Pancreas (tissue), 10 donors: ENCODE measurements around the gene INPP5F. TPM values are rescaled to one million over a fixed set of nuclear protein-coding genes. Genes with fewer than 3 reads are reported as not detected.

Experiments used
- ATAC-seq, 4 donors: fragments of 200-7000 bp; cut with Tn5 transposase; one replicate each; pipeline versions ENCODE4 v1.8.0 to v1.9.1; 2020; ENCODE audit warnings: mild to moderate bottlenecking in 4 of 4, moderate library complexity in 4 of 4
- DNase-seq, 6 donors: peaks; one replicate each; pipeline ENCODE4 v3.0.0-alpha.2; 2020
- FAIRE-seq: peaks from 2 replicates; lab custom pipeline; 2012; peaks lifted over from hg19 to GRCh38; lab: Jason Lieb, UNC
- H3K27ac ChIP-seq, 4 donors: fragments of 200-600 bp; sonication (generic); 1 replicate in 3 of 4; 2 replicates in 1 of 4; pipeline versions ENCODE4 v1.5.0 to v1.8.0; 2020
- H3K27me3 ChIP-seq, 4 donors: fragments of 200-600 bp; one replicate each; pipeline ENCODE4 v1.8.0; 2021
- H3K36me3 ChIP-seq, 3 donors: fragments of 200-600 bp; sonication (generic) in 1 of 3; one replicate each; pipeline versions ENCODE4 v1.5.0 to v1.8.0; 2020 to 2021
- H3K4me1 ChIP-seq, 3 donors: fragments of 200-600 bp; one replicate each; pipeline ENCODE4 v1.8.0; 2021
- H3K4me3 ChIP-seq, 4 donors: fragments of 200-600 bp; sonication (generic) in 2 of 4; one replicate each; pipeline versions ENCODE4 v1.5.0 to v1.8.0; 2020 to 2021
- H3K9me3 ChIP-seq, 4 donors: fragments of 200-600 bp; one replicate each; pipeline ENCODE4 v1.8.0; 2021
- WGBS, 2 donors: extraction: QIAGEN DNeasy Blood & Tissue Kit; methylation state at CpG; one replicate each; pipeline ENCODE4 v1.1.7; 2013; 5-methylcytosine and 5-hydroxymethylcytosine counted together
- intact Hi-C, 3 donors: fragments of 100-400 bp; cut with DNase I; formaldehyde crosslinking; loops; one replicate each; pipeline versions ENCODE4 v1.11.1 to v1.14.2; 2022
- polyA plus RNA-seq, 2 donors: library from polyadenylated mRNA; stranded (reverse); fragments of 200-250 nt; gene quantifications; one replicate each; pipeline ENCODE4 v1.2.3, GENCODE V29; 2013
- total RNA-seq, 6 donors: library from RNA; stranded (reverse); fragmentation: NEBNext Ultra II Directional in 4 of 6; extraction: Animal tissue kit (Norgen Biotek cat#: 25700) in 4 of 6; gene quantifications; one replicate each; pipeline versions ENCODE4 v1.2.1 to v1.2.4, GENCODE V29; 2021 to 2023
- TF ChIP-seq, protein P1 (sequence below), 4 donors: fragments of 200-600 bp; sonication (generic) in 3 of 4; IDR thresholded peaks; one replicate each; pipeline versions ENCODE4 v1.5.0 to v1.8.0; 2021; ENCODE audit warnings: antibody characterized with exemption in 4 of 4
- donor health status: healthy with polysubstance abuse.
- donor health status: DM: no; HTN: no; CAD: no; lungs with moderate emphysema.
- donor health status: DM: no; HTN: no; CAD: no.
- donor health status: control.
- donor health status: control.
- donor health status: Bipolar disorder and iron deficiency.
- donor health status: DM: yes; HTN: yes; CAD: no.
- donor health status: DM: no; HTN: no; CAD: no.
- donor health status: DM: no; HTN: no; CAD: no.
- donor health status: DM: yes; HTN: yes; CAD: no.

INPP5F gene, protein sequence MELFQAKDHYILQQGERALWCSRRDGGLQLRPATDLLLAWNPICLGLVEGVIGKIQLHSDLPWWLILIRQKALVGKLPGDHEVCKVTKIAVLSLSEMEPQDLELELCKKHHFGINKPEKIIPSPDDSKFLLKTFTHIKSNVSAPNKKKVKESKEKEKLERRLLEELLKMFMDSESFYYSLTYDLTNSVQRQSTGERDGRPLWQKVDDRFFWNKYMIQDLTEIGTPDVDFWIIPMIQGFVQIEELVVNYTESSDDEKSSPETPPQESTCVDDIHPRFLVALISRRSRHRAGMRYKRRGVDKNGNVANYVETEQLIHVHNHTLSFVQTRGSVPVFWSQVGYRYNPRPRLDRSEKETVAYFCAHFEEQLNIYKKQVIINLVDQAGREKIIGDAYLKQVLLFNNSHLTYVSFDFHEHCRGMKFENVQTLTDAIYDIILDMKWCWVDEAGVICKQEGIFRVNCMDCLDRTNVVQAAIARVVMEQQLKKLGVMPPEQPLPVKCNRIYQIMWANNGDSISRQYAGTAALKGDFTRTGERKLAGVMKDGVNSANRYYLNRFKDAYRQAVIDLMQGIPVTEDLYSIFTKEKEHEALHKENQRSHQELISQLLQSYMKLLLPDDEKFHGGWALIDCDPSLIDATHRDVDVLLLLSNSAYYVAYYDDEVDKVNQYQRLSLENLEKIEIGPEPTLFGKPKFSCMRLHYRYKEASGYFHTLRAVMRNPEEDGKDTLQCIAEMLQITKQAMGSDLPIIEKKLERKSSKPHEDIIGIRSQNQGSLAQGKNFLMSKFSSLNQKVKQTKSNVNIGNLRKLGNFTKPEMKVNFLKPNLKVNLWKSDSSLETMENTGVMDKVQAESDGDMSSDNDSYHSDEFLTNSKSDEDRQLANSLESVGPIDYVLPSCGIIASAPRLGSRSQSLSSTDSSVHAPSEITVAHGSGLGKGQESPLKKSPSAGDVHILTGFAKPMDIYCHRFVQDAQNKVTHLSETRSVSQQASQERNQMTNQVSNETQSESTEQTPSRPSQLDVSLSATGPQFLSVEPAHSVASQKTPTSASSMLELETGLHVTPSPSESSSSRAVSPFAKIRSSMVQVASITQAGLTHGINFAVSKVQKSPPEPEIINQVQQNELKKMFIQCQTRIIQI
- total RNA-seq = 1 to 10 TPM; 4.3 to 7.1 (median 4.7) TPM
- 10 to 100 TPM in 1 of 2 donors, 1 to 10 TPM in 1; 4.4 to 13.6 TPM for polyA plus RNA-seq

DNA sequence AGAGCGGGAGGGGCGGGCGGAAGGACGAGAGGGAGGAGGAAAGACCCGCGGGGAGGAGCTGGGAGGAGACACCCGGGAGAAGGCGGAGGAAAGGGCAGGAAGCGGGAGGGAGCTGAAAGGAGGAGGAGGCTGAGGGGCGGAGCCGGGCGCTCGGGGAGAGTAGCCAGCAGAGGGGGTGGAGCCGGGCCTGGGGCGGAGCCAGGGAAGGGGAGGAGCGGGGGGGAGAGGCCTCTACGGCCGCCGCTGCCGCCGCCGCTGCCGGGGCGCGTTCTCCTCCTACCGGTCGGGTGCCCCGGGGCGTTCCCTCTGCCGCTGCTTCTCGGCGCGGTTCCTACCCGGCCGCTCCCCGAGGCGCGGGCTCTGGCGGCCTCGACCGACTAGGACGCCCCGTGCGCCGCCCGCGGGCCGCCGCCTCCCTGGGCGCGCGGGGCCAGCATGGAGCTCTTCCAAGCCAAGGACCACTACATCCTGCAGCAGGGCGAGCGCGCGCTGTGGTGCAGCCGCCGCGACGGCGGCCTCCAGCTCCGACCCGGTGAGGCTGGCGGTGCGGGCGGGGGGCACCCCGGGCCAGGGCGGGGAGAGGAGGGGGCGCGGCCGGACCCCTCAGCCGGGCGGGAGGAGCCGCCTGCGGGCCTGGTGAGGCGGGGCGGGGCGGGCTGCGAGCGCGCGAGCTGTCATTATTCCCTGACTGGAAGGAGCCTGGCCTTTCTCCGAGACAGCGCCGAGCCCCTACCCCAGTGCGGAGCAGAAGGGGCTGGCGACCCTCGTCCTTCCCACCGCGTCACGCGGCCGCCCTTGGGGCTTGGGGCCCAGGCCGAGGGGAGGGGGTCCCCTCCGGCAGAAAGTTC is at the start of gene INPP5F:
INPP5F (plus strand) TSS at position 223 of the 848 bp plus-strand sequence; CDS start at position 436, 213 bp downstream.
- Histone ChIP-seq H3K36me3 (no peaks in the 10 kb centered on the region), H3K4me3 (peak within 1 kb of the TSS; percentile 76 to 91 (median 84)), H3K4me1 (peaks cover 0 to 6% (median 3%) of the 10 kb centered on the region in 3 donors), H3K9me3 (no peaks in the 10 kb centered on the region), H3K27ac (peak within 1 kb of the TSS; percentile 82 to 97 (median 92)), H3K27me3 (no peaks in the 10 kb centered on the region)
- peak; percentile 20 for FAIRE-seq
- intact Hi-C loops = no loop called here
- TF ChIP-seq, protein P1, sequence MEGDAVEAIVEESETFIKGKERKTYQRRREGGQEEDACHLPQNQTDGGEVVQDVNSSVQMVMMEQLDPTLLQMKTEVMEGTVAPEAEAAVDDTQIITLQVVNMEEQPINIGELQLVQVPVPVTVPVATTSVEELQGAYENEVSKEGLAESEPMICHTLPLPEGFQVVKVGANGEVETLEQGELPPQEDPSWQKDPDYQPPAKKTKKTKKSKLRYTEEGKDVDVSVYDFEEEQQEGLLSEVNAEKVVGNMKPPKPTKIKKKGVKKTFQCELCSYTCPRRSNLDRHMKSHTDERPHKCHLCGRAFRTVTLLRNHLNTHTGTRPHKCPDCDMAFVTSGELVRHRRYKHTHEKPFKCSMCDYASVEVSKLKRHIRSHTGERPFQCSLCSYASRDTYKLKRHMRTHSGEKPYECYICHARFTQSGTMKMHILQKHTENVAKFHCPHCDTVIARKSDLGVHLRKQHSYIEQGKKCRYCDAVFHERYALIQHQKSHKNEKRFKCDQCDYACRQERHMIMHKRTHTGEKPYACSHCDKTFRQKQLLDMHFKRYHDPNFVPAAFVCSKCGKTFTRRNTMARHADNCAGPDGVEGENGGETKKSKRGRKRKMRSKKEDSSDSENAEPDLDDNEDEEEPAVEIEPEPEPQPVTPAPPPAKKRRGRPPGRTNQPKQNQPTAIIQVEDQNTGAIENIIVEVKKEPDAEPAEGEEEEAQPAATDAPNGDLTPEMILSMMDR (IDR thresholded peaks at IDR 0.05) = no peak
- 0 to 1% methylated on average over 36 to 95 of the region's 95 CpGs for WGBS, 2 donors
- DNase-seq = peak; percentile 99 to 100 (median 100)
- peak; percentile 95 to 99 (median 97) for ATAC-seq

DNA sequence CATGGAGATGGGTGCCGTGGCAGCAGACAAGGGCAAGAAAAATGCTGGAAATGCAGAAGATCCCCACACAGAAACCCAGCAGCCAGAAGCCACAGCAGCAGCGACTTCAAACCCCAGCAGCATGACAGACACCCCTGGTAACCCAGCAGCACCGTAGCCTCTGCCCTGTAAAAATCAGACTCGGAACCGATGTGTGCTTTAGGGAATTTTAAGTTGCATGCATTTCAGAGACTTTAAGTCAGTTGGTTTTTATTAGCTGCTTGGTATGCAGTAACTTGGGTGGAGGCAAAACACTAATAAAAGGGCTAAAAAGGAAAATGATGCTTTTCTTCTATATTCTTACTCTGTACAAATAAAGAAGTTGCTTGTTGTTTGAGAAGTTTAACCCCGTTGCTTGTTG is 48.7 kb upstream of the INPP5F start:
- Histone ChIP-seq H3K27ac (no peak overlapping the region), H3K9me3 (no peaks in the 10 kb centered on the region), H3K4me3 (no peak overlapping the region), H3K36me3 (peaks cover 8 to 50% (median 20%) of the 10 kb centered on the region in 3 donors), H3K27me3 (no peaks in the 10 kb centered on the region), H3K4me1 (no peaks in the 10 kb centered on the region)
- WGBS, 2 donors = 92 to 93% methylated on average over 6 of the region's 6 CpGs
- ATAC-seq = no peak
- intact Hi-C loops = loop anchor here in 1 of 3 donors (10.0 kb wide), 1 partner anchor 188 kb away; no protein-coding TSS in a partner anchor
- TF ChIP-seq, protein P1 (IDR thresholded peaks at IDR 0.05) = no peak
- no peak for FAIRE-seq
- DNase-seq = no peak

DNA sequence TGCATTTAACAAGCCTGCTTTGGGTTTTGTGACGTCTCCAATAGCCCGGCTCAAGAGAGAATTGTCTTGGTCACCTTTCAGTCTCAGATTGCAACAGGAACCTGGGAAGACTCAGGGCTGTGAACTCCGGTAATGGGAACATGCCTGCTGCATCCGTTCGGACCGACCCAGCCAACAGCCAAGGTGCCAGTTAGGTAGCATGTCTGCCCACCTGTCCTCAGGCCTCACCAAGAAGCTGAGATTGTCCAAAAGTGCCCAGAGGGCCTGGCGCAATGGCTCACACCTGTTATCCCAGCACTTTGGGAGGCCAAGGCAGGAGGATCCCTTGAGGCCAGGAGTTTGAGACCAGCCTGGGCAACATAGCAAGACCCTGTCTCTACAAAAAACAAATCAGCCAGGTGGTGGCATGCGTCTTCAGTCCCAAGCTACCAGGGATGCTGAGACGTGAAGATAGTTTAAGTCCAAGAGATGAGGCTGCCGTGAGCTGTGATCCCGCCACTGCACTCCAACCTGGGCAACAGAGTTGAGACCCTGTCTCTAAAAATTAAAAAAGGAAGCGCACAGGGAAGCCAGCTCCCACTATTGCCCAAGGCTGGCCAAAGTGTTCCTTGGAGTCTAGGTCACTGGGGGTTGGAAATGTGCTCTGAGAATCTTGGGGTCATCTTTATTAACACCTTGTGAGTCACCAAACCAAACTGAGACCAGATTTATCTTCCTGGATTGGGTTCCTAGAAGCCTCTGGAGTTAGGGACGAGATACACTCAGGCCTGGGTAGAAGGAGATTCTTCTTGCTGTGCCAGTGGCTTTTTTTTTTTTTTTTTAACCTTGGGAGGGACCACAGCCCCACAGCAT is 47.7 kb upstream of the INPP5F start:
- FAIRE-seq (no peak), ATAC-seq (no peak), DNase-seq (no peak)
- H3K36me3 ChIP-seq = peaks cover 8 to 40% (median 10%) of the 10 kb centered on the region in 3 donors
- no peaks in the 10 kb centered on the region for H3K27me3 ChIP-seq
- intact Hi-C loops = loop anchor here in 1 of 3 donors (10.0 kb wide), 1 partner anchor 187 kb away; no protein-coding TSS in a partner anchor
- H3K4me1 ChIP-seq = no peaks in the 10 kb centered on the region
- 96% methylated on average over 13 of the region's 13 CpGs for WGBS, 2 donors
- H3K27ac ChIP-seq = no peak overlapping the region
- no peaks in the 10 kb centered on the region for H3K9me3 ChIP-seq
- no peak overlapping the region for H3K4me3 ChIP-seq
- TF ChIP-seq, protein P1 (IDR thresholded peaks at IDR 0.05) = no peak
